ENCODE measurements around the gene AOAH. TPM values are rescaled to one million over a fixed set of nuclear protein-coding genes. Genes with fewer than 3 reads are reported as not detected.

Gene AOAH
- total and polyA plus RNA-seq, 9 of the 15 experiments (the other 6 are each of a cell fraction or from before 2014, with no cell fraction given) = not detected

- Histone ChIP-seq H3K9ac (ENCODE audit: insufficient read depth in 1 of 2, low read depth in 2 of 2, low read length in 2 of 2) (no peak overlapping the region), H3K36me3 (ENCODE audit: control insufficient read depth, insufficient read depth, low read length) (no peaks in the 10 kb centered on the region), H3K4me3 (no peak overlapping the region), H3K9me1 (ENCODE audit: control insufficient read depth, insufficient read depth, low read length) (no peaks in the 10 kb centered on the region), H3K27me3 (ENCODE audit: control insufficient read depth in 2 of 2, insufficient read depth in 2 of 2, low read length in 2 of 2) (peaks cover 9 to 20% of the 10 kb centered on the region in 2 experiments; a peak in 4 of 5 replicates), H3K4me1 (replicated peaks in 1 of 2; ENCODE audit: control insufficient read depth in 2 of 2, insufficient read depth in 2 of 2, low read length in 2 of 2) (no peaks in the 10 kb centered on the region), H3K79me2 (ENCODE audit: control insufficient read depth, insufficient read depth, low read length) (no peaks in the 10 kb centered on the region), H3K27ac (ENCODE audit: extremely low read depth, low read depth, low read length) (no peak overlapping the region), H2AFZ (ENCODE audit: low read depth, low read length) (no peak overlapping the region), H3K4me2 (ENCODE audit: insufficient read depth, low read length) (no peak overlapping the region), H4K20me1 (replicated peaks; ENCODE audit: control insufficient read depth, insufficient read depth, low read length) (no peaks in the 10 kb centered on the region), H3K9me3 (replicated peaks; ENCODE audit: control insufficient read depth, insufficient read depth, low read depth, low read length) (no peaks in the 10 kb centered on the region)
- ChIA-PET POLR2A (interaction anchor here (0.6 to 1.4 kb wide), 2 partner anchors 14 to 350 kb away, joined by 3 to 4 read pairs; no protein-coding TSS in a partner anchor), CTCF (ENCODE audit: low intra/inter-chr PET ratio) (no interaction called here)
- ATAC-seq = no peak
- intact Hi-C loops (cut with micrococcal nuclease) = no loop called here
- no peak for FAIRE-seq
- WGBS (ENCODE audit: insufficient coverage, low coverage, missing lambda C conversion rate) = 0% methylated on average over 4 of the region's 4 CpGs
- BruUV-seq (replicated peaks) = no TSS peak
- in situ Hi-C loops (cut with MboI) = no loop called here
- DNase-seq (ENCODE audit: extremely low read depth in 1 of 4, low spot score in 3 of 4) = no peak
- TF ChIP-seq ZC3H8 (IDR thresholded peaks at IDR 0.05) (no peak), SRSF1 (IDR thresholded peaks at IDR 0.05; ENCODE audit: low read depth, low read length) (no peak), CHCHD3 (CRISPR knock-in tag; IDR thresholded peaks at IDR 0.05) (no peak), ZNF780A (CRISPR knock-in tag; IDR thresholded peaks at IDR 0.05) (no peak), HDAC6 (IDR thresholded peaks at IDR 0.05; ENCODE audit: low read depth, low read length) (no peak), TFAP4 (CRISPR knock-in tag; IDR thresholded peaks at IDR 0.05; ENCODE audit: borderline replicate concordance) (no peak), KAT2B (IDR thresholded peaks at IDR 0.05; ENCODE audit: low read depth, low read length) (no peak), PTTG1 (tag; IDR thresholded peaks at IDR 0.05; ENCODE audit: low read depth) (no peak), HEY1 (CRISPR knock-in tag; IDR thresholded peaks at IDR 0.05; ENCODE audit: borderline replicate concordance) (no peak), MBD2 (IDR thresholded peaks at IDR 0.05; ENCODE audit: borderline replicate concordance, low read depth) (no peak)
- TF ChIP-seq, protein P1, sequence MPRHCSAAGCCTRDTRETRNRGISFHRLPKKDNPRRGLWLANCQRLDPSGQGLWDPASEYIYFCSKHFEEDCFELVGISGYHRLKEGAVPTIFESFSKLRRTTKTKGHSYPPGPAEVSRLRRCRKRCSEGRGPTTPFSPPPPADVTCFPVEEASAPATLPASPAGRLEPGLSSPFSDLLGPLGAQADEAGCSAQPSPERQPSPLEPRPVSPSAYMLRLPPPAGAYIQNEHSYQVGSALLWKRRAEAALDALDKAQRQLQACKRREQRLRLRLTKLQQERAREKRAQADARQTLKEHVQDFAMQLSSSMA (CRISPR knock-in tag; IDR thresholded peaks at IDR 0.05) = no peak
These were observed 83.6 kb downstream of the AOAH start for GRCh38 chr7:36640682-36641081.
